Activated naive CD8-positive, alpha-beta T cell treated with anti-CD3 and anti-CD28 coated beads, Interleukin-2, amount 50 U/mL, for 16 hours (primary cell): Measurements from ENCODE around the gene POLR3G.

Experiments used
- DNase-seq: peaks from one replicate; pipeline ENCODE4 v3.0.0-alpha.2; 2020; ENCODE audit warnings: low read depth, low spot score

The POLR3G gene

GRCh38 chr5:90503596-90503995 lies 28.9 kb downstream of the POLR3G start:
- DNase-seq = no peak

DNA sequence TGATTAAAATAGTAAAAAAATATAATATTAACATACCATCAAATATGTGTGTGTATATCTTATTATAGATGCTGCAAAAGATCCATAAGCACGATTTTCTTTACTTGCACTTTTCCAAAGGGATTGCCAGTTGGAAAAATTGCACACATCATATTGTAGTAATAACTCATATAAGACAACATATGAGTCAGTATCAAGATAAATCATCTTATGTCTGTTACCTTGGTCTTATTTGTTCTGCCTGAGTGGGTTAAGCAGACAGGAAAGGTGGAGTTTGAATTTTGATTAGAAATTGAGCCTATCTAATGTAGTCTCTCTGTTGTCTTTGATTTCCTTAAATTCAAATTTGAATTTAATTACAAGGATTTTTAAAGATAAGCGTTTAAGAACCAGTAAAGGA lies 30.1 kb downstream of the POLR3G start:
- DNase-seq = no peak

- DNase-seq = no peak
Observed at GRCh38 chr5:90506221-90506620, 31.6 kb downstream of the POLR3G start.

GRCh38 chr5:90510438-90510837 lies 35.8 kb downstream of the POLR3G start:
- DNase-seq = no peak

- DNase-seq = no peak
Observed at GRCh38 chr5:90514520-90514919, 39.9 kb downstream of the POLR3G start.

GRCh38 chr5:90518661-90519060 lies 44.0 kb downstream of the POLR3G start:
- DNase-seq = no peak

DNA sequence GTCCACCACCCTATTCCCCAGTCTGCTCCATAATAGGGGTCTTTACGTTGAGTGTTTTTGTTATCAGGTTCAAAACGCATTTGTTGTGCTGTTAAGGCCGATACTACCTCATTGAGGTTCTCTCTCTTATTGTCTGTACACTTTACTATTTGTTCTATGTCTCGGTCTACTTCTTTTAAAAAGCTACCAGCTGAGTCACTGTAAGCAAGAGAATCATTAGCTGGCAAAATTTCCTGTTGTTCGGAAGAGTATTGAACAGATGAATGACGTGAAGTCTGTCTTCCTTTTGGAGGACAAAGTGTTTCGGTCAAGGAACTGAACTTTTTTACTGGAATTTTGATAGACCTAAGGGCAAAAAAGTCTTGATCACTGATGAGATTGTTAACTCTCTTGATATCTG lies 44.4 kb downstream of the POLR3G start:
- no peak for DNase-seq

DNA sequence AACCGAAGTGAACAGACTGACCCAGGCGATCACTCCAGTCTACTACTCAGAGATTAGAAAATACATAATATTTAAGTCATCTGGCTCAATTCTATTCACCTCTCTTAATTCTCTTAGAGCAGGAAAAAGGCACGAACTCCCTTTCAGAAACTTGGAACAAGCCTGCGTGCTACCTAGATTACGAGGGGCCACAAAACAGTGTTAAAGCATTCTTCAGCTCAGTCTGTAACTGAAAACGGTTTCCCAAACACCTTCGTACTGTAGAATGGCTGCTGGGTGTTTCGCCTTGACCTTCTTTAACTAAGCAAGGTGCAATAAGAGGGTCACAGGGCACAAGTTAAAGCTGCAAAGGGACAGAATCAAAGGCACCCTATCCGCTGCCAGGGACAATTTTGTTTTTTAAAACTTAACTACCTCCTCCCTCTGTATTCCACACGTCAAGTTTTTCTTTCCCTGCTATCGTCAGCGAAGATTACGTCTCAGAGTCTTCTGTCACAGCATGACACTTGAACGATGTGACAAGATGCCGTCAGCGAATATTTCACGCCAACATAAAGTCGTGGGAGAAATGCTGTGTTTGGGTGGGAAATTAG lies 54.0 kb downstream of the POLR3G start:
- DNase-seq = no peak

DNA sequence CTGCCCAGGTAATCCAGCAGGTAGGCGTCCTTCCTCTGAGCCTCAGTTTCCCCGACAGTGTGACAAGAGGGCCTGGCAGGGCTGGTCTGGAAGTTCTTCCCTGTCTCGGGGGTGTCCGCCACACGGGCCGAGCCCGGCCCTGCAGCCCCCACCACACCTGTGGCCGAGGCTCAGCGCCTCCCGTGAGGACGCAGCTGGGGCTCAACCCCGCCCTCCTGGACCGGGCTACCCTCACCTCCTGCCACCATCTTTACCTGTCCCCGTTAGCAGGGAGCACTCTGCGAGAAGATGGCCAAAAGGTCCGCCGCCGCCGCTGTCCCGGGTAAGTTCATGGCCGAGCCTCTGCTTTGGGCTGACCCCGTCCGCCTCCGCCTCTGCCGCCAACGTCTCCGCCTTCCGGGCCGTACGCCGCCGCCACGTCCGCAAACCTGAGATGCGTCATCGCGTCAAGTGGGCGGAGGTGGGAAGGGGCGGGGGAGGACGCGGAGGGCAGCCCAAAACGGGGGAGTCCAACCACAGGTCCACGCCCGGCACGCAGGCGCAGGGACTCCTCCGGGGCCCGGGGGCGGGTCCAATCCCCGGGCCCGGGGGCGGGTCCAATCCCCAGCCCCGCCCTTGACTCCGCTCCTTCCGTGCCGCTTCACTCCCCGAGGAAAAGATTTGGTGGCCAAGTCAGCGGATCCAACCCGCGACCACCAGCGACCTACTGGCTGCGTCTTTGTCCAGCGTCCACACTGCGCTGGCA lies 54.7 kb downstream of the POLR3G start, which contains the start of gene LYSMD3:
TSS of gene LYSMD3 (minus strand) at position 391 of the 745 bp plus-strand sequence. CDS start 4,295 bp downstream, outside the sequence.
- DNase-seq = peak; percentile 92

DNA sequence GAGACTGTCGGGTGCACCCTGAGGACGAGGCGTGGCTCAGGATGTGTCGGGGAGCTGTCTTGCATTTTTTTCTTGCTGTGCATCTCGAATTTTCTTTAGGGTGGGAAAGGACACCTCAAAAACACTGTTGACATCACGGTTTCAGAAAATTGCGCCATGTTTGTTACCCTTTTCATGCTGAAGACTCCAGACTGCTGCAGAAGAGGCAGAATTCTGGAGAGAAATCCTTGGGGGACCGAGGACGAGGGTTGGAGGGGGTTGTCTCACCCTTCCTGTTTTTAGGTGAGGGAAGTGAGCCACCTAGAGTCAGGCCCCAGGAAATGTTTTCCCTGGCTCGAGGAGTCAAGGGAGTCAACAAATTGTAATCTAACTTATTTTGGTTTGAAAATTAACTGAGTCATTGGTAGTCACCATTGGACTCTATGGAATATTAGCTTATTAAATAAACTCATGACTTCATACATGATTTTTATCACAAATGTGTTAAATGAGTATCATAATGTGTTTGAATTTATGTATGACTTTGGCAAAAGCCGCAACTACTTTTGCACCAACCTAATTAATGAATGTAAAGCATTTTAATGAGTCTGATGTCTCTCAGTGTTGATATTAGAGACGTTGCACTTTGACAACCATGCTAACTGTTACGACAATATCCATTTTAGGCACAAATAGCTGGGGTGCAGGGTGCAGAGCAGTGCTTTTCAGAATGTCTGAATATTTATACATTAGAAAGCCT lies 55.4 kb downstream of the POLR3G start:
- DNase-seq = peak; percentile 17

- DNase-seq = no peak
Observed at GRCh38 chr5:90530736-90531487, 56.2 kb downstream of the POLR3G start.

DNA sequence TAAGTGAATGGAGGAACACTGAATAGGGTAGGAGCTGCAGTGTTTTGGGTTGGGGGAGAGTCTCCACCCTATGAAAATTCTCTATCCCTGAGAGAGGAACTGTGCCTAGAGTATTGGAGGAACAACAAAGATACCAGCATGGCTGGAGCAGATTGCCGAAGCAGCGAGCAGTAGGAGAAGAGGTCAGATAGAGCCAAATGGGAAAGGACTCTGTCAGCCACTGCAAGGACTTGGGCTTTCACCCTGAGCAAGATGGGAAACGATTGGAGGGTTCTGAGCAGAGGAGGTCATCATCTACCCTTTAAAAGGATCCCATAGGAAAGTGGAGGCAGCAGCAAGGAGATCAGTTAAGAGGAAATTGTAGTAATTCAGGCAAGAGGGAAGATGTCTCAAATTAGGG lies 59.1 kb downstream of the POLR3G start:
- DNase-seq = no peak

DNA sequence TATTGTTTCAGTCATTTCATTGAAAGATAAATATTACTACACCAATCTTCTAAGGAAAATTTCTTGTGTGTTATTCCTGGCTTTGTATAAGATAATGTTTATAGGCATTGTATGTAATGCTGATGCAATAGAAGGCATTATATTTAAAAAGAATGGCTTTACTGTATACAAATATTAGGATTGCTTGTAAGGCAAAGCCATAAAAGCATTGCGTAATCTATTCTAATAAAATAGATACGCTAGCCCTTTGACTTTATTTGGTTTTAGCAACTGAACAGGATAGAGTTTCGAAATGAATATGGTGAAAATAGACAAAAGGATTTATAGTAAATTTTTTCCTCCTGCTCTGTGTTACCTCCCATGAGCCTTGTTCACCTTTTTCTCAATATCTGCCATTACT lies 60.3 kb downstream of the POLR3G start:
- DNase-seq = no peak

DNA sequence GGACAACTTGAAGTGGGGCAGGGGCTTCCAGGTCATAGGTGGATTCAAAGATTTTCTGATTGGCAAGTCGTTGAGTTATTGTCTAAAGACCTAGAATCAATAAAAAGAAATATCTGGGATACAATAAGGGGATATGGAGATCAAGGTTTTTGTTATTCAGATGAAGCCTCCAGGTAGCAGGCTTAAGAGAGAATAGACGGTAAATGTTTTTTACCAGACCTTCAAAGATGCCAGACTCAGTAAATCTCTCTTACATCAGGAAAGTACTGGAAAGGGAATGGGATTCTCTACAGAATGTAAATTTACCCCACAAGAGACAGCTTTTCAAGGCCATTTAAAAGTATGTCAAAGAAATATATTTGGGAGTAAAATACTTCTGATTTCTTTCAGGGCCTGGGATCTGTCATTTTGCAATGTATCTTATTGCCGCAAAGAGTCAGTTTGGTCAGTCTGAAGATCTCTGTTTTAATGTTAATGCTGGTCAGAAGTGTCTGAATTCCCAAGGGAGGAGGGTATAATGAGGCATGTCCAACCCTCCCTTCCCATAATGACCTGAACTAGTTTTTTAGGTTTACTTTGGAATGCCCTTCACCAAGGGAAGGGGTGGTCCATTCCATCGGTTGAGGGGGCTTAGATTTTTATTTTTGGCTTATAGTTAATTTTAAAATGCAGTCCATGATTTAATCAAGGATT lies 68.3 kb downstream of the POLR3G start:
- no peak for DNase-seq

DNA sequence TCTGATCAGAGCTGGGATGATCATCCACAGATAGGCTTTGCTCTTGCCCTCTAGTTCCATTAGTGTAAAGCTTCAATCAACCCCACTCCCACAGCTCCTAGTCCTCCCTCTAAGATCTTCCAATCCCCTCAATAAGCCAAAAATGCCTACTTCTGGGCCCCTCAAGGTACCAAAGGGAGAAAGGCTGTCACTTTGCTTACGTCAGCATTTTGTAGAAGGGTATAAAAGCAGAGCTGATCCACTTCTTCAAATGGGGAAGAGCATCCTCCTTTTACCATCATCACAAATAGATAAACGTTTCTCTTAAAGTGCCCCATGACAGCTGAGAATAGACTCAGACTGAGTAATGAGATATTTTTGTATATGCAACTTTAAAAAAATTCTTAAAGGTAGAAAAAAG lies 70.8 kb downstream of the POLR3G start:
- DNase-seq = no peak

GRCh38 chr5:90546216-90546837 lies 71.7 kb downstream of the POLR3G start:
- DNase-seq = no peak

DNA sequence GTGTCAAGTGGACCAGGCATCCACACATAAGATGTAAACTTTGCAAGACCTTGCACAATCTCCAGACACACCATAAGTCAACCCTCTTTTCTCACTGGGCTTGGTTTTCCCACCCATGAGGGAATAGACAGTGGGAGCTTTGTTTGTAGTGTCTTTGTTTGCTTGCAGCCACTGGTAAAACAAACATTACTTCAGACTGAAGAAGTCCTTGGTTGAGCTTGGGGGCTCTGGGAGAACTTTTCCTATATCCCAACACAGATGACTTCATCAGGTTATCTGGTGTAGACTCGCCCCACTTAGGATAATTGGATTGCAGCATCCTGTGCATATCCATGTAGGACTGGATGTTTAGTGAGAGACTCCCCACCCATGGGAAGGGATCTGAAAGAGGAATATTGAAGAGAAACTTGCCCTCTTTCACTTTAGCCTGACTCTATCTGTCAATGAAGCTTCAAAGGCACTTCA lies 72.4 kb downstream of the POLR3G start:
- DNase-seq = no peak

GRCh38 chr5:90548069-90548593 lies 73.5 kb downstream of the POLR3G start:
- DNase-seq = no peak

DNA sequence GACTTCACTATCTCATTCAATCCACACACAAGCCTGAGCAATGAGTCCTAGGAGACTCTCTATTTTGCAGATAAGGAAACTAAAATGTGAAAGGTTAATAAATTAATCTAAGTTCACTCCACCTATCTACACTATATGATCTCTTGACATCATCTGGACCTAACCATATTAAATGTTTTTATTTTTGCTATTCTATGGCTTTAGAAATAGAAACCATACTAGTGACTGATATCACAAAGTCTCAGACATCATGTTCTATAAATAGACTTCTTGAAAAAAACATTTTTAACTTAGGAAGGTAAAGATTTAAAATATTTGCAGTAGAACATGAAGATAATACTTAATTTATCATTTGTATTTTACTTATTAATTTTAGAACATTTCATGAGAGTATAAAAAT lies 74.6 kb downstream of the POLR3G start:
- no peak for DNase-seq

GRCh38 chr5:90549729-90550275 lies 75.1 kb downstream of the POLR3G start:
- DNase-seq = no peak
